Lower leg skin (tissue), 3 donors: ENCODE measurements around the gene PDSS2.

Source experiments
- CTCF ChIP-seq, 3 donors: fragments of 450-650 bp; IDR thresholded peaks; one replicate each; pipeline ENCODE4 v1.5.1; 2016; ENCODE audit warnings: antibody characterized with exemption in 3 of 3, mild to moderate bottlenecking in 3 of 3, moderate library complexity in 2 of 3
- POLR2A ChIP-seq, 2 donors: fragments of 450-650 bp; IDR thresholded peaks; one replicate each; pipeline ENCODE4 v1.6.1; 2016 to 2017; ENCODE audit warnings: antibody characterized with exemption in 2 of 2, mild to moderate bottlenecking in 1 of 2, moderate library complexity in 1 of 2

GRCh38 chr6:107459283-107460082 is at the start of gene PDSS2:
- TF ChIP-seq POLR2A (IDR thresholded peaks at IDR 0.05), result no peak
- no peak for TF ChIP-seq CTCF (IDR thresholded peaks at IDR 0.05)
